Natural killer cell (primary cell): ENCODE data around the gene PHF19. TPM values are rescaled to one million over a fixed set of nuclear protein-coding genes. Genes with fewer than 3 reads are reported as not detected.

Experiments
- ATAC-seq, 3 donors: fragments of 150-1000 bp in 2 of 3; fragments of 200-7000 bp in 1 of 3; cut with Tn5 transposase; 1 replicate in 1 of 3; 2 replicates in 2 of 3; pipeline ENCODE4 v1.10.0; 2021; ENCODE audit warnings: mild to moderate bottlenecking in 2 of 3, moderate library complexity in 2 of 3
- DNase-seq, 2 donors: peaks; one replicate each; pipeline versions ENCODE4 v3.0.0 to v3.0.0-alpha.2; 2013 to 2021; ENCODE audit warnings: mixed read lengths in 1 of 2
- H3K27ac ChIP-seq: one replicate; pipeline ENCODE4 v1.5.1; 2013; ENCODE audit warnings: mild to moderate bottlenecking, low read length
- H3K27me3 ChIP-seq: one replicate; pipeline ENCODE4 v1.6.1; 2013; ENCODE audit warnings: low read length; ENCODE audit not compliant: control insufficient read depth, insufficient read depth
- H3K36me3 ChIP-seq: one replicate; pipeline ENCODE4 v1.6.1; 2013; ENCODE audit warnings: low read length; ENCODE audit not compliant: control insufficient read depth, insufficient read depth
- H3K4me1 ChIP-seq: one replicate; pipeline ENCODE4 v1.6.1; 2013; ENCODE audit warnings: low read length; ENCODE audit not compliant: control insufficient read depth, insufficient read depth
- H3K4me3 ChIP-seq: one replicate; pipeline ENCODE4 v1.5.1; 2013; ENCODE audit warnings: low read length
- H3K9me3 ChIP-seq: one replicate; pipeline ENCODE4 v1.6.1; 2013; ENCODE audit warnings: low read length; ENCODE audit not compliant: control insufficient read depth, insufficient read depth
- H3K27ac Mint-ChIP-seq, 2 donors: one replicate each; pipeline ENCODE4 v1.8.0; 2022; ENCODE audit warnings: mild to moderate bottlenecking in 2 of 2, mixed read lengths in 2 of 2, moderate library complexity in 1 of 2
- H3K27me3 Mint-ChIP-seq, 2 donors: one replicate each; pipeline ENCODE4 v1.8.0; 2022; ENCODE audit warnings: low read depth in 2 of 2, mixed read lengths in 2 of 2
- H3K36me3 Mint-ChIP-seq: one replicate; pipeline ENCODE4 v1.8.0; 2022; ENCODE audit warnings: mixed read lengths
- H3K4me1 Mint-ChIP-seq, 2 donors: one replicate each; pipeline ENCODE4 v1.8.0; 2022; ENCODE audit warnings: mixed read lengths in 2 of 2
- H3K4me3 Mint-ChIP-seq: one replicate; pipeline ENCODE4 v1.8.0; 2022; ENCODE audit warnings: mild to moderate bottlenecking, moderate library complexity, mixed read lengths
- H3K9me3 Mint-ChIP-seq, 2 donors: one replicate each; pipeline ENCODE4 v1.8.0; 2022; ENCODE audit warnings: mixed read lengths in 2 of 2
- WGBS: methylation state at CpG from one replicate; pipeline ENCODE4 v1.1.7; 2013; ENCODE audit warnings: missing lambda C conversion rate; ENCODE audit not compliant: insufficient coverage; 5-methylcytosine and 5-hydroxymethylcytosine counted together
- intact Hi-C: fragments of 100-400 bp; cut with micrococcal nuclease; formaldehyde crosslinking; loops from one replicate; pipeline ENCODE4 v1.14.2; 2022
- total RNA-seq, 4 donors: library from RNA; stranded (reverse); fragments of 120-200 nt in 1 of 4; gene quantifications; one replicate each; pipeline versions ENCODE4 v1.2.3 to v1.2.4, GENCODE V29; 2013 to 2022
- TF ChIP-seq, protein P1 (sequence below): fragments of 200-600 bp; IDR thresholded peaks from one replicate; pipeline ENCODE4 v1.8.0; 2022; ENCODE audit warnings: antibody characterized with exemption

PHF19 gene
- total RNA-seq, 3 donors from 2014 or later (not counting 1 experiment from before 2014, with no cell fraction given) = 34.1 to 54.0 (median 47.8) TPM

DNA sequence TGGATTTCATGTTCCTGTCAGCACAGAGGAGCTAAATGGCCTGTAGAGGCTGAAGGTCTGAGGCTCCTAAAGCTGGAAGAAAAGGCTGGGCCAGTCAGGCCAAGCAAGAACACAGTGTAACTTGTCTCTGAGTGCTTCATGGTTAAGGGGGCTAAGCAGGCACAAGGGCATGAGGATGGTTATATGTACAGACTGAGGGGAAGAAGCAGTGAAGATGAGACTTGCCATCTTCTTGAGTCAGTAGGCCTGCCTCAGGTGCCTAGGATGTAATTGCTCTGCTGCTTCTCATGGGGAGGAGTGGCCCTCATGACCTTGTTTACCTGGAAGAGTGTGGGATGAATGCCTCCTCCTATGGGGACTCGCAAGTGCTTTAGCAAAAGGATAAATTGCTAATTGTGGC lies 25.5 kb downstream of the PHF19 start:
- Histone ChIP-seq H3K27ac (no peak overlapping the region), H3K4me3 (no peak overlapping the region), H3K4me1 (no peaks in the 10 kb centered on the region), H3K36me3 (peaks cover 23% of the 10 kb centered on the region), H3K9me3 (no peaks in the 10 kb centered on the region), H3K27me3 (no peaks in the 10 kb centered on the region)
- H3K27ac Mint-ChIP-seq = no peak overlapping the region
- intact Hi-C loops = no loop called here
- no peak for DNase-seq
- no peaks in the 10 kb centered on the region for H3K36me3 Mint-ChIP-seq
- no peak for ATAC-seq
- H3K9me3 Mint-ChIP-seq = no peaks in the 10 kb centered on the region
- TF ChIP-seq, protein P1, sequence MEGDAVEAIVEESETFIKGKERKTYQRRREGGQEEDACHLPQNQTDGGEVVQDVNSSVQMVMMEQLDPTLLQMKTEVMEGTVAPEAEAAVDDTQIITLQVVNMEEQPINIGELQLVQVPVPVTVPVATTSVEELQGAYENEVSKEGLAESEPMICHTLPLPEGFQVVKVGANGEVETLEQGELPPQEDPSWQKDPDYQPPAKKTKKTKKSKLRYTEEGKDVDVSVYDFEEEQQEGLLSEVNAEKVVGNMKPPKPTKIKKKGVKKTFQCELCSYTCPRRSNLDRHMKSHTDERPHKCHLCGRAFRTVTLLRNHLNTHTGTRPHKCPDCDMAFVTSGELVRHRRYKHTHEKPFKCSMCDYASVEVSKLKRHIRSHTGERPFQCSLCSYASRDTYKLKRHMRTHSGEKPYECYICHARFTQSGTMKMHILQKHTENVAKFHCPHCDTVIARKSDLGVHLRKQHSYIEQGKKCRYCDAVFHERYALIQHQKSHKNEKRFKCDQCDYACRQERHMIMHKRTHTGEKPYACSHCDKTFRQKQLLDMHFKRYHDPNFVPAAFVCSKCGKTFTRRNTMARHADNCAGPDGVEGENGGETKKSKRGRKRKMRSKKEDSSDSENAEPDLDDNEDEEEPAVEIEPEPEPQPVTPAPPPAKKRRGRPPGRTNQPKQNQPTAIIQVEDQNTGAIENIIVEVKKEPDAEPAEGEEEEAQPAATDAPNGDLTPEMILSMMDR = no peak
- H3K27me3 Mint-ChIP-seq = no peaks in the 10 kb centered on the region
- H3K4me3 Mint-ChIP-seq = no peak overlapping the region
- WGBS = 100% methylated on average over 1 of the region's 1 CpG
- H3K4me1 Mint-ChIP-seq = peaks cover 5 to 24% of the 10 kb centered on the region in 2 donors

DNA sequence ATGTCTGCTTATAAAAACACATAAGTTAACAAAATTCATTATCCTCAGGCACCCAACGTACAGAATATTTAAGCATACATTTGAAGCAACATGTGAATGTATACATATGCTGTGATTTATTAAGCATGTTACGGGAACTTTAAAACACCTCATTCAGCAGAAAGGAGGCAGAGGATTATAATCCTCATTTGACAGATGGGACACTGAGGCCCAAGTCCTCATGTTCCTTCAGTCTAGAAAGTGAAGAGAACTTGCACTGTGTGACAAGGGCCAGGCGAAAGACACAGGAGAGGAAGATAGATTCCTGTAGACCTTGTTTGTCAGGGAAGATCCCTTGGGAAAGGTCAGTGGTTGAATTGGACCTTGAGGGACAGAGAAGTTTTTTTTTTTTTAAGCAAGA lies 26.7 kb downstream of the PHF19 start:
- Mint-ChIP-seq H3K4me1 (peaks cover 11 to 29% of the 10 kb centered on the region in 2 donors), H3K4me3 (no peak overlapping the region), H3K36me3 (no peaks in the 10 kb centered on the region), H3K27ac (peak overlapping the region in 1 of 2 donors; percentile 74), H3K9me3 (no peaks in the 10 kb centered on the region), H3K27me3 (no peaks in the 10 kb centered on the region)
- ATAC-seq (no peak), DNase-seq (no peak)
- H3K9me3 ChIP-seq = no peaks in the 10 kb centered on the region
- peaks cover 5% of the 10 kb centered on the region for H3K4me1 ChIP-seq
- peaks cover 28% of the 10 kb centered on the region for H3K36me3 ChIP-seq
- intact Hi-C loops = no loop called here
- no peaks in the 10 kb centered on the region for H3K27me3 ChIP-seq
- no peak overlapping the region for H3K27ac ChIP-seq
- 97% methylated on average over 2 of the region's 3 CpGs for WGBS
- H3K4me3 ChIP-seq = no peak overlapping the region
- TF ChIP-seq, protein P1 = no peak

DNA sequence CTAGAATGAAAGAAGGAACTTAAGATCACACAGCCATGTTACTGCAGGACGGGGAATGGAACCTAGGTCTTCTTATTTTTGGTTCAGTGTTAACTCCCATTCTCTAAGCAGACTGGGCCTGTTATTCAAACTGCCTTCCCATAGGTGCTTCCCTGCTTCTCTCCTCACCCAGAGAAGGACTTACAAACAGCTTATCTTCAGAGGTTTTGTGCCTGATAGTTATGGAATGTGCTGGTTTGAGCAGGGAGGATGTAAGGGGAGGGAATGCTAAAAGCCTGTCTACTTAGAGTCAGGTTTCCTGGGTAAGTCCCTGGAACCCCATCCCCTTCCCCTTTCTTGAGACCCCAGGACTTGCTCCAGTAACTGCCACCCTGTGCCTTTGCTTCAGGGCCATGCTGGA lies 30.1 kb downstream of the PHF19 start:
- Histone ChIP-seq H3K9me3 (no peaks in the 10 kb centered on the region), H3K27ac (no peak overlapping the region), H3K36me3 (peaks cover 16% of the 10 kb centered on the region), H3K4me1 (peaks cover 25% of the 10 kb centered on the region), H3K4me3 (no peak overlapping the region), H3K27me3 (no peaks in the 10 kb centered on the region)
- 75% methylated on average over 1 of the region's 1 CpG for WGBS
- Mint-ChIP-seq H3K9me3 (no peaks in the 10 kb centered on the region), H3K27me3 (no peaks in the 10 kb centered on the region), H3K27ac (no peak overlapping the region), H3K36me3 (no peaks in the 10 kb centered on the region), H3K4me1 (peaks cover 40 to 55% of the 10 kb centered on the region in 2 donors), H3K4me3 (no peak overlapping the region)
- no peak for ATAC-seq
- no peak for DNase-seq
- TF ChIP-seq, protein P1 = no peak
- intact Hi-C loops = no loop called here

DNA sequence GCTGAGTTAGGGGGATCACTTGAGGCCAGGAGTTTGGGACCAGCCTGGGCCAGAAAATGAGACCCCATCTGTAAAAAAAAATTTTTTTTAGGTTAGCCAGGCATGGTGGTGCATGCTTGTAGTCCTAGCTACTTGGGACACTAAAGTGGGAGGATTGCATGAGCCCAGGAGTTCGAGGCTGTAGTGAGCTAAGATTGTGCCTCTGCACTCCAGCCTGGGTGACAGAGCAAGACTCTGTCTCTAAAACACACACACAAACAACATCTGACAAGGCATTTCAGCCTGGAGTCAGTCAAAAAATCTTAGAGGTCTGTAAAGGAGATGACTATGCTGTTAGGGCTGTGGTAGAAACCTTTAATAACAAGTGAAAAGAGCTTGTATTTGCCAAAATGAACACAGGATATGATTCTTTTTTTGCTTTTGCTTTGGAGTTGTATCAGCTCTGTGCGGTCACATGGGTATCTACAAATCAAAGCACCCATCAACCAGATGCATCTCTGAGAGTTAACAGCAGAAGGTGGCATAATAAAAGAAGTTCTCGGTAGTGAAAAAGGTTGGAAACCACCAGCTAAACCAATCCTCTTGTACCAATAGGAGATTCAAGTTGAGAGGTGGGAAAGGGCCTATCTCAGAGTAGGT lies 30.6 kb downstream of the PHF19 start:
- H3K4me1 ChIP-seq = peaks cover 28% of the 10 kb centered on the region
- intact Hi-C loops = no loop called here
- TF ChIP-seq, protein P1 = no peak
- 79% methylated on average over 2 of the region's 3 CpGs for WGBS
- no peak overlapping the region for H3K27ac ChIP-seq
- peaks cover 11% of the 10 kb centered on the region for H3K36me3 ChIP-seq
- ATAC-seq (no peak), DNase-seq (peak in 1 of 2 donors; percentile 83)
- H3K27ac Mint-ChIP-seq = peak overlapping the region in 1 of 2 donors; percentile 98
- H3K36me3 Mint-ChIP-seq = no peaks in the 10 kb centered on the region
- H3K4me3 ChIP-seq = no peak overlapping the region
- H3K27me3 ChIP-seq = no peaks in the 10 kb centered on the region
- no peaks in the 10 kb centered on the region for H3K27me3 Mint-ChIP-seq
- no peaks in the 10 kb centered on the region for H3K9me3 Mint-ChIP-seq
- H3K4me3 Mint-ChIP-seq = no peak overlapping the region
- H3K9me3 ChIP-seq = no peaks in the 10 kb centered on the region
- H3K4me1 Mint-ChIP-seq = peaks cover 46 to 60% of the 10 kb centered on the region in 2 donors
